Measurements from ENCODE around the gene SGK1. TPM values are rescaled to one million over a fixed set of nuclear protein-coding genes. Genes with fewer than 3 reads are reported as not detected.
"Not testable (repeated sequence)": the region's sequence is repeated elsewhere in the genome, so short reads cannot be mapped to it uniquely, and the experiment has no call there.

The SGK1 gene
- total RNA-seq, 2 experiments from 2014 or later = 13.1 to 13.5 TPM

GRCh38 chr6:134185277-134185676, 132.6 kb downstream of the SGK1 start:
- DNase-seq = no peak
- Mint-ChIP-seq H3K4me3 (no peak overlapping the region), H3K9me3 (ENCODE audit: low read depth) (no peaks in the 10 kb centered on the region), H3K27me3 (no peaks in the 10 kb centered on the region), H3K27ac (no peak overlapping the region), H3K36me3 (ENCODE audit: low read depth) (no peaks in the 10 kb centered on the region), H3K4me1 (no peaks in the 10 kb centered on the region)
- intact Hi-C loops (cut with DNase I, micrococcal nuclease) = no loop called here
- ChIA-PET POLR2A (no interaction called here), CTCF (no interaction called here)
- no peak for ATAC-seq

GRCh38 chr6:134183844-134184243, 134.1 kb downstream of the SGK1 start:
- Mint-ChIP-seq H3K27ac (no peak overlapping the region), H3K9me3 (ENCODE audit: low read depth) (no peaks in the 10 kb centered on the region), H3K27me3 (no peaks in the 10 kb centered on the region), H3K4me3 (no peak overlapping the region), H3K36me3 (ENCODE audit: low read depth) (no peaks in the 10 kb centered on the region), H3K4me1 (peaks cover 3% of the 10 kb centered on the region)
- DNase-seq (no peak), ATAC-seq (no peak)
- POLR2A ChIA-PET = no interaction called here
- CTCF ChIA-PET = no interaction called here
- intact Hi-C loops (cut with DNase I, micrococcal nuclease) = no loop called here

GRCh38 chr6:134182528-134182927, 135.4 kb downstream of the SGK1 start:
- no peaks in the 10 kb centered on the region for H3K9me3 Mint-ChIP-seq (ENCODE audit: low read depth)
- peaks cover 10% of the 10 kb centered on the region for H3K4me1 Mint-ChIP-seq
- H3K27ac Mint-ChIP-seq = no peak overlapping the region
- no peak for DNase-seq
- CTCF ChIA-PET = interaction anchor here (1.4 kb wide), 1 partner anchor 11 kb away, joined by 3 read pairs; no protein-coding TSS in a partner anchor
- ATAC-seq = no peak
- no peaks in the 10 kb centered on the region for H3K27me3 Mint-ChIP-seq
- H3K36me3 Mint-ChIP-seq (ENCODE audit: low read depth) = no peaks in the 10 kb centered on the region
- intact Hi-C loops (cut with DNase I, micrococcal nuclease) = no loop called here
- H3K4me3 Mint-ChIP-seq = no peak overlapping the region
- POLR2A ChIA-PET = no interaction called here

GRCh38 chr6:134181726-134182125, 136.2 kb downstream of the SGK1 start:
- H3K9me3 Mint-ChIP-seq (ENCODE audit: low read depth); H3K36me3 Mint-ChIP-seq (ENCODE audit: low read depth); POLR2A ChIA-PET; H3K27ac Mint-ChIP-seq; DNase-seq; intact Hi-C loops (cut with DNase I, micrococcal nuclease); H3K4me3 Mint-ChIP-seq; ATAC-seq; H3K27me3 Mint-ChIP-seq: not testable (repeated sequence)
- peaks cover 15% of the 10 kb centered on the region for H3K4me1 Mint-ChIP-seq
- CTCF ChIA-PET = interaction anchor here (0.6 to 1.4 kb wide), 3 partner anchors 10 to 209 kb away, joined by 3 to 5 read pairs (median 3); no protein-coding TSS in a partner anchor

GRCh38 chr6:134181251-134181650, 136.7 kb downstream of the SGK1 start:
- intact Hi-C loops (cut with DNase I, micrococcal nuclease) = not testable (repeated sequence)

GRCh38 chr6:134180540-134180939, 137.4 kb downstream of the SGK1 start:
- CTCF ChIA-PET = interaction anchor here (0.6 to 1.0 kb wide), 3 partner anchors 9 to 424 kb away, joined by 3 to 4 read pairs (median 3); no protein-coding TSS in a partner anchor
- ATAC-seq; H3K27me3 Mint-ChIP-seq; DNase-seq; H3K27ac Mint-ChIP-seq; H3K9me3 Mint-ChIP-seq (ENCODE audit: low read depth); H3K36me3 Mint-ChIP-seq (ENCODE audit: low read depth); intact Hi-C loops (cut with DNase I, micrococcal nuclease); H3K4me3 Mint-ChIP-seq: not testable (repeated sequence)
- H3K4me1 Mint-ChIP-seq = peaks cover 23% of the 10 kb centered on the region
- POLR2A ChIA-PET = interaction anchor here (0.7 kb wide), 1 partner anchor 9 kb away, joined by 3 read pairs; no protein-coding TSS in a partner anchor

More at GRCh38 chr6:134181251-134181650, 136.7 kb downstream of the SGK1 start:
- H3K9me3 Mint-ChIP-seq (ENCODE audit: low read depth); DNase-seq; H3K27ac Mint-ChIP-seq; ATAC-seq; H3K27me3 Mint-ChIP-seq; POLR2A ChIA-PET; H3K36me3 Mint-ChIP-seq (ENCODE audit: low read depth); H3K4me3 Mint-ChIP-seq: not testable (repeated sequence)
- CTCF ChIA-PET = interaction anchor here (0.6 to 1.4 kb wide), 4 partner anchors 9 to 423 kb away, joined by 3 to 5 read pairs (median 4); no protein-coding TSS in a partner anchor
- H3K4me1 Mint-ChIP-seq = peaks cover 17% of the 10 kb centered on the region

GRCh38 chr6:134178161-134179044, 139.5 kb downstream of the SGK1 start:
- intact Hi-C loops (cut with DNase I, micrococcal nuclease) = loop anchor here (1.0 to 10.0 kb wide), 6 partner anchors 72 to 1364 kb away; partner anchors contain the start of genes MYB (in 1 of the 2) and RPS12 (in 1 of the 2)
- ATAC-seq (peak; percentile 78), DNase-seq (peak; percentile 88)
- ChIA-PET POLR2A (interaction anchor here (0.6 to 1.1 kb wide), 3 partner anchors 69 to 459 kb away, joined by 3 read pairs; no protein-coding TSS in a partner anchor), CTCF (interaction anchor here (0.6 to 4.6 kb wide), 22 partner anchors 11 to 1075 kb away, joined by 3 to 36 read pairs (median 3); no protein-coding TSS in a partner anchor)
- Mint-ChIP-seq H3K4me3 (peak overlapping the region; percentile 76), H3K9me3 (ENCODE audit: low read depth) (no peaks in the 10 kb centered on the region), H3K4me1 (peaks cover 30% of the 10 kb centered on the region), H3K27me3 (no peaks in the 10 kb centered on the region), H3K36me3 (ENCODE audit: low read depth) (peaks cover 4% of the 10 kb centered on the region), H3K27ac (peak overlapping the region; percentile 88)

- Mint-ChIP-seq H3K27ac (peak overlapping the region; percentile 88), H3K4me1 (peaks cover 37% of the 10 kb centered on the region), H3K9me3 (ENCODE audit: low read depth) (no peaks in the 10 kb centered on the region), H3K4me3 (peak overlapping the region; percentile 76), H3K27me3 (no peaks in the 10 kb centered on the region), H3K36me3 (ENCODE audit: low read depth) (peaks cover 9% of the 10 kb centered on the region)
- POLR2A ChIA-PET = interaction anchor here (0.9 to 1.1 kb wide), 2 partner anchors 70 to 459 kb away, joined by 3 read pairs; no protein-coding TSS in a partner anchor
- intact Hi-C loops (cut with DNase I, micrococcal nuclease) = loop anchor here (1.0 to 10.0 kb wide), 6 partner anchors 73 to 1363 kb away; partner anchors contain the start of genes MYB (in 1 of the 2) and RPS12 (in 1 of the 2)
- ATAC-seq = no peak
- CTCF ChIA-PET = interaction anchor here (0.6 to 4.6 kb wide), 18 partner anchors 12 to 1075 kb away, joined by 3 to 36 read pairs (median 3); no protein-coding TSS in a partner anchor
- DNase-seq = peak; percentile 25
Observed at GRCh38 chr6:134177753-134178160, 140.2 kb downstream of the SGK1 start.

- ATAC-seq = no peak
Observed at GRCh38 chr6:134177236-134177635, 140.7 kb downstream of the SGK1 start.

GRCh38 chr6:134176264-134176975, 141.5 kb downstream of the SGK1 start:
- DNase-seq = peak; percentile 16
- Mint-ChIP-seq H3K9me3 (ENCODE audit: low read depth) (no peaks in the 10 kb centered on the region), H3K4me1 (peaks cover 50% of the 10 kb centered on the region), H3K27ac (peak overlapping the region; percentile 76), H3K36me3 (ENCODE audit: low read depth) (peaks cover 18% of the 10 kb centered on the region), H3K4me3 (peak overlapping the region; percentile 96), H3K27me3 (no peaks in the 10 kb centered on the region)
- ChIA-PET CTCF (interaction anchor here (0.7 to 4.6 kb wide), 6 partner anchors 18 to 661 kb away, joined by 3 to 36 read pairs (median 10); no protein-coding TSS in a partner anchor), POLR2A (no interaction called here)
- ATAC-seq = no peak
- intact Hi-C loops (cut with DNase I, micrococcal nuclease) = loop anchor here (5.0 to 10.0 kb wide), 3 partner anchors 206 to 1362 kb away; partner anchors contain the start of genes MYB (in 1 of the 2) and RPS12 (in 1 of the 2)

More at GRCh38 chr6:134177236-134177635, 140.7 kb downstream of the SGK1 start:
- Mint-ChIP-seq H3K27me3 (no peaks in the 10 kb centered on the region), H3K27ac (peak overlapping the region; percentile 88), H3K4me1 (peaks cover 42% of the 10 kb centered on the region), H3K36me3 (ENCODE audit: low read depth) (peaks cover 14% of the 10 kb centered on the region), H3K9me3 (ENCODE audit: low read depth) (no peaks in the 10 kb centered on the region), H3K4me3 (peak overlapping the region; percentile 76)
- DNase-seq = no peak
- intact Hi-C loops (cut with DNase I, micrococcal nuclease) = loop anchor here (5.0 to 10.0 kb wide), 3 partner anchors 205 to 1362 kb away; partner anchors contain the start of genes MYB (in 1 of the 2) and RPS12 (in 1 of the 2)
- ChIA-PET POLR2A (interaction anchor here (1.1 kb wide), 1 partner anchor 460 kb away, joined by 3 read pairs; no protein-coding TSS in a partner anchor), CTCF (interaction anchor here (0.7 to 4.6 kb wide), 10 partner anchors 11 to 646 kb away, joined by 3 to 36 read pairs (median 8); no protein-coding TSS in a partner anchor)
